Measurements from ENCODE around the gene TBC1D5.

Gene TBC1D5

GRCh38 chr3:17232442-17232841, 510.0 kb downstream of the TBC1D5 start:
- no peak for DNase-seq (ENCODE audit: low read depth)
- TF ChIP-seq CTCF (IDR thresholded peaks at IDR 0.05; ENCODE audit: low read length, missing control alignments), result no peak
- H3K4me3 ChIP-seq (replicated peaks; ENCODE audit: low read depth, low read length), result no peak overlapping the region

DNA sequence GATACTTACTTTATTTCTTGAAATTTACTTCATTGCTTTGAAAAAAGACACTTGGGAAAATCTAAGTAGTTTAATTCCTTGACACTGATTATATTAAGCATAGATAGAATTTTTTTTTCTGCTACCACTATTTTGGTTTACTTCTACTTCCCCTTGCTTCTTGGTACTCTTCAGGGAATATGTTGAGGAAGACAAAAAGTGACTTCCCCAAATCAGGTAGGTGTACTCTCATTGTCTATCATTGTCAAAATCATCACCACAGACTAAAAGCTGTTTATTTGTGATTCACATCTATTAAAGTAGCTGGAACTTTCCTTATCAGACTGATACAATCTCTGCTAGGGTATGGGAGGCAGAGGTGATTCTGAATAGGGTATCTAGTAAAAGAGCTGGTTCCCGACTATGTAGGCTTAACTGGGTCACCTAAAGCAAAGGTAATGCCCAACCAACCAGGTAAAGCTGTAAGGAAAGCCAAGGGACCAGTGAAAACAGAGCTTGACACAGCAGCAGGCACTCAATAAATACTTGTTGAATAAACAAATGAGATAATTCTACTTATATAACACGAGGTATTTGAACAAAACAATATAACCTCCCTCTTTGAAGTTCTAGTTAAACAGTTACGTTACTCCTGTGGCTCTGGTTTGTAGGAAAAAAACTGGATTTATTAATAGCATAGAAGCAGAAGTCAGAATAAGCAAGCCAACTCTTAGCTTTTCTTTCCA, 510.7 kb downstream of the TBC1D5 start:
- TF ChIP-seq CTCF (IDR thresholded peaks at IDR 0.05; ENCODE audit: low read length, missing control alignments), result no peak
- DNase-seq (ENCODE audit: low read depth), result no peak
- H3K4me3 ChIP-seq (replicated peaks; ENCODE audit: low read depth, low read length), result no peak overlapping the region

GRCh38 chr3:17227472-17227871, 515.0 kb downstream of the TBC1D5 start:
- H3K4me3 ChIP-seq (replicated peaks; ENCODE audit: low read depth, low read length), result no peak overlapping the region
- TF ChIP-seq CTCF (IDR thresholded peaks at IDR 0.05; ENCODE audit: low read length, missing control alignments), result no peak
- no peak for DNase-seq (ENCODE audit: low read depth)

DNA sequence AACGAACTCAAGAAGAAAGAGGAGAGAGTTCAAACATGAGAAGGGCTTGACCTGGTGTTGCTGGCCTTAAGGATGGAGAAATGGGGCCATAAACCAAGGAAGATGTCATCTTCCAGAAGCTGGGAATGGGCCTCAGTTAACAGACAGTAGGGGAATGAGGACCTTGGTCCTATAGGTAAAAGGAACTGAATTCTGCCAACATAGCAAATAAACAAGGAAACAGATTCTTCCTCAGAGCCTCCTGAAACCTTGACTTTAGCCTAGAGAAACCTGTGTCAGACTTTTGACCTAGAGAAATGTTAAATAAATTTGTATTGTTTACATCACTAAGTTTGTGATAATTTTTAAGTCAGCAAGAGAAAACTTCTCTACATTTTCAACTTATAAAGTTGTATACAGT, 520.9 kb downstream of the TBC1D5 start:
- TF ChIP-seq CTCF (IDR thresholded peaks at IDR 0.05; ENCODE audit: low read length, missing control alignments), result no peak
- H3K4me3 ChIP-seq (replicated peaks; ENCODE audit: low read depth, low read length), result no peak overlapping the region
- DNase-seq (ENCODE audit: low read depth), result no peak

GRCh38 chr3:17219593-17219992, 522.8 kb downstream of the TBC1D5 start:
- no peak overlapping the region for H3K4me3 ChIP-seq (replicated peaks; ENCODE audit: low read depth, low read length)
- no peak for TF ChIP-seq CTCF (IDR thresholded peaks at IDR 0.05; ENCODE audit: low read length, missing control alignments)
- no peak for DNase-seq (ENCODE audit: low read depth)

- no peak for DNase-seq (ENCODE audit: low read depth)
Observed at GRCh38 chr3:17218587-17218986, 523.8 kb downstream of the TBC1D5 start.

More at GRCh38 chr3:17218587-17218986, 523.8 kb downstream of the TBC1D5 start:
- H3K4me3 ChIP-seq (replicated peaks; ENCODE audit: low read depth, low read length), result no peak overlapping the region
- TF ChIP-seq CTCF (IDR thresholded peaks at IDR 0.05; ENCODE audit: low read length, missing control alignments), result no peak

Measured in fibroblast of pulmonary artery (primary cell).